H9 (cell line): ENCODE results near the gene ATN1. TPM values are rescaled to one million over a fixed set of nuclear protein-coding genes. Genes with fewer than 3 reads are reported as not detected.
"Not testable (repeated sequence)": the region's sequence is repeated elsewhere in the genome, so short reads cannot be mapped to it uniquely, and the experiment has no call there.

Experiments used
- DNase-seq: peaks from one replicate; pipeline ENCODE4 v3.0.0-alpha.2; 2017
- H2AFZ ChIP-seq: one replicate; pipeline ENCODE4 v1.6.1; 2013; ENCODE audit warnings: mild to moderate bottlenecking, low read length, control low read depth, moderate library complexity
- H2AK5ac ChIP-seq: 2 replicates; pipeline ENCODE4 v1.6.1; 2013; ENCODE audit warnings: low read length, control low read depth, mixed read lengths; ENCODE audit not compliant: insufficient read length
- H2BK120ac ChIP-seq: one replicate; pipeline ENCODE4 v1.6.1; 2013; ENCODE audit warnings: low read depth, mild to moderate bottlenecking, low read length, control low read depth, inconsistent platforms; ENCODE audit not compliant: poor library complexity, severe bottlenecking
- H2BK12ac ChIP-seq: 2 replicates; pipeline ENCODE4 v1.6.1; 2013; ENCODE audit warnings: low read length, control low read depth, mixed read lengths, low read depth; ENCODE audit not compliant: insufficient read length
- H2BK15ac ChIP-seq: 2 replicates; pipeline ENCODE4 v1.6.1; 2013; ENCODE audit warnings: low read depth, low read length, control low read depth
- H2BK20ac ChIP-seq: one replicate; pipeline ENCODE4 v1.6.1; 2013; ENCODE audit warnings: low read depth, mild to moderate bottlenecking, low read length, control low read depth, inconsistent platforms; ENCODE audit not compliant: poor library complexity, severe bottlenecking
- H2BK5ac ChIP-seq: 2 replicates; pipeline ENCODE4 v1.6.1; 2013; ENCODE audit warnings: low read length, control low read depth, mixed read lengths; ENCODE audit not compliant: insufficient read length
- H3K14ac ChIP-seq: 2 replicates; pipeline ENCODE4 v1.6.1; 2013; ENCODE audit warnings: low read length, control low read depth; ENCODE audit not compliant: insufficient read depth
- H3K18ac ChIP-seq: 2 replicates; pipeline ENCODE4 v1.6.1; 2013; ENCODE audit warnings: low read depth, mild to moderate bottlenecking, mixed read lengths, low read length, control low read depth; ENCODE audit not compliant: insufficient read length
- H3K23ac ChIP-seq: 2 replicates; pipeline ENCODE4 v1.6.1; 2013; ENCODE audit warnings: low read length, control low read depth, mixed read lengths, low read depth; ENCODE audit not compliant: insufficient read length
- H3K23me2 ChIP-seq: 2 replicates; pipeline ENCODE4 v1.6.1; 2013; ENCODE audit warnings: low read depth, mild to moderate bottlenecking, mixed read lengths, low read length, control low read depth; ENCODE audit not compliant: insufficient read length, poor library complexity, severe bottlenecking
- H3K27ac ChIP-seq: 2 replicates; pipeline ENCODE4 v1.5.1; 2013; ENCODE audit warnings: low read length, control low read depth, mixed read lengths, low read depth; ENCODE audit not compliant: insufficient read length
- H3K27me3 ChIP-seq: 2 replicates; pipeline ENCODE4 v1.6.1; 2013; ENCODE audit warnings: low read length, control low read depth, inconsistent platforms; ENCODE audit not compliant: insufficient read depth
- H3K4ac ChIP-seq: 2 replicates; pipeline ENCODE4 v1.6.1; 2013; ENCODE audit warnings: low read depth, mild to moderate bottlenecking, control low read depth, inconsistent platforms, low read length, moderate library complexity
- H3K4me1 ChIP-seq: 2 replicates; pipeline ENCODE4 v1.6.1; 2013; ENCODE audit warnings: low read length, control low read depth, inconsistent platforms; ENCODE audit not compliant: insufficient read depth
- H3K4me2 ChIP-seq: 2 replicates; pipeline ENCODE4 v1.6.1; 2013; ENCODE audit warnings: low read length, control low read depth, mixed read lengths; ENCODE audit not compliant: insufficient read length, insufficient read depth
- H3K56ac ChIP-seq: 2 replicates; pipeline ENCODE4 v1.6.1; 2013; ENCODE audit warnings: low read depth, mild to moderate bottlenecking, mixed read lengths, low read length, control low read depth; ENCODE audit not compliant: insufficient read length
- H3K79me1 ChIP-seq: 2 replicates; pipeline ENCODE4 v1.6.1; 2013; ENCODE audit warnings: low read depth, mild to moderate bottlenecking, moderate library complexity, low read length, control low read depth, inconsistent platforms; ENCODE audit not compliant: insufficient read depth, poor library complexity, severe bottlenecking
- H3K79me2 ChIP-seq: 2 replicates; pipeline ENCODE4 v1.6.1; 2013; ENCODE audit warnings: low read length, control low read depth, inconsistent platforms; ENCODE audit not compliant: insufficient read depth
- H3K9ac ChIP-seq: 2 replicates; pipeline ENCODE4 v1.6.1; 2013; ENCODE audit warnings: low read length, control low read depth, mixed read lengths; ENCODE audit not compliant: insufficient read length; ENCODE audit errors: extremely low read depth
- H3K9me3 ChIP-seq: one replicate; pipeline ENCODE4 v1.6.1; 2013; ENCODE audit warnings: low read depth, low read length, inconsistent platforms; ENCODE audit not compliant: control insufficient read depth
- H3T11ph ChIP-seq: one replicate; pipeline ENCODE4 v1.6.1; 2013; ENCODE audit warnings: mild to moderate bottlenecking, low read length, control low read depth, inconsistent platforms
- H4K20me1 ChIP-seq: one replicate; pipeline ENCODE4 v1.6.1; 2013; ENCODE audit not compliant: control insufficient read depth, insufficient read length, insufficient read depth
- H4K5ac ChIP-seq: 2 replicates; pipeline ENCODE4 v1.6.1; 2013; ENCODE audit warnings: low read depth, mild to moderate bottlenecking, mixed read lengths, low read length, control low read depth; ENCODE audit not compliant: insufficient read length
- H4K8ac ChIP-seq: replicated peaks from 2 replicates; pipeline ENCODE4 v1.6.1; 2013; ENCODE audit warnings: low read length, control low read depth, mixed read lengths, low read depth; ENCODE audit not compliant: insufficient read length
- H4K91ac ChIP-seq: 2 replicates; pipeline ENCODE4 v1.6.1; 2013; ENCODE audit warnings: low read depth, mild to moderate bottlenecking, moderate library complexity, mixed read lengths, low read length, control low read depth; ENCODE audit not compliant: insufficient read length
- H3K27ac Mint-ChIP-seq, 3 experiments: 2 replicates in 2 of 3; 3 replicates in 1 of 3; pipeline ENCODE4 v1.8.0; 2020 to 2021; ENCODE audit warnings: mixed read lengths in 3 of 3, mild to moderate bottlenecking in 1 of 3, moderate library complexity in 1 of 3
- H3K27me3 Mint-ChIP-seq: 2 replicates; pipeline ENCODE4 v1.8.0; 2021; ENCODE audit warnings: low read depth, mild to moderate bottlenecking, moderate library complexity, mixed read lengths
- H3K36me3 Mint-ChIP-seq, 3 experiments: 2 replicates in 2 of 3; 3 replicates in 1 of 3; pipeline ENCODE4 v1.8.0; 2020 to 2021; ENCODE audit warnings: low read depth in 3 of 3, mixed read lengths in 3 of 3; ENCODE audit not compliant: insufficient read depth in 1 of 3
- H3K4me1 Mint-ChIP-seq, 2 experiments: 2 replicates each; pipeline ENCODE4 v1.8.0; 2020; ENCODE audit warnings: mixed read lengths in 2 of 2
- H3K4me3 Mint-ChIP-seq, 2 experiments: 2 replicates in 1 of 2; 3 replicates in 1 of 2; pipeline ENCODE4 v1.8.0; 2020 to 2021; ENCODE audit warnings: mild to moderate bottlenecking in 2 of 2, mixed read lengths in 2 of 2, moderate library complexity in 1 of 2
- H3K9me3 Mint-ChIP-seq, 2 experiments: 2 replicates in 1 of 2; 3 replicates in 1 of 2; pipeline ENCODE4 v1.8.0; 2020; ENCODE audit warnings: mild to moderate bottlenecking in 2 of 2, mixed read lengths in 2 of 2, moderate library complexity in 1 of 2
- CTCF ChIP-seq: fragments of 200-600 bp; sonication (generic); conservative IDR thresholded peaks from 3 replicates; pipeline ENCODE4 v1.8.0; 2021; ENCODE audit warnings: antibody characterized with exemption, mild to moderate bottlenecking
- WGBS: extraction: QIAGEN DNeasy Blood & Tissue Kit; methylation state at CpG from one replicate; pipeline ENCODE4 v1.1.7; 2013; ENCODE audit warnings: missing lambda C conversion rate, low lambda C conversion rate, mixed read lengths; ENCODE audit not compliant: insufficient read length; ENCODE audit errors: extremely low coverage; 5-methylcytosine and 5-hydroxymethylcytosine counted together
- total RNA-seq: library from RNA; stranded (reverse); gene quantifications from 2 replicates; pipeline ENCODE4 v1.2.1, GENCODE V29; 2021

Gene ATN1
- total RNA-seq, 1 experiment from 2014 or later = 103 TPM

GRCh38 chr12:6888360-6888759 is 39.4 kb upstream of the ATN1 start:
- Histone ChIP-seq H3K27ac (no peak overlapping the region), H3T11ph (no peak overlapping the region), H3K4ac (no peak overlapping the region), H3K27me3 (no peaks in the 10 kb centered on the region), H4K20me1 (no peaks in the 10 kb centered on the region), H4K5ac (no peak overlapping the region), H3K79me2 (no peaks in the 10 kb centered on the region), H3K4me2 (no peak overlapping the region), H3K18ac (peak overlapping the region; percentile 60), H3K9me3 (no peaks in the 10 kb centered on the region), H2BK120ac (no peak overlapping the region), H3K56ac (no peak overlapping the region), H2BK15ac (no peak overlapping the region), H3K79me1 (no peaks in the 10 kb centered on the region), H3K23me2 (peaks cover 6% of the 10 kb centered on the region), H3K14ac (no peak overlapping the region), H4K91ac (no peak overlapping the region), H2BK5ac (no peak overlapping the region), H4K8ac (no peak overlapping the region), H2AK5ac (no peak overlapping the region), H2BK12ac (no peak overlapping the region), H2AFZ (no peak overlapping the region), H2BK20ac (no peak overlapping the region), H3K9ac (no peak overlapping the region), H3K4me1 (peaks cover 5% of the 10 kb centered on the region; the same call in 1 of the 2 replicates), H3K23ac (no peak overlapping the region)
- peaks cover 38 to 50% of the 10 kb centered on the region in 2 experiments for H3K4me1 Mint-ChIP-seq
- H3K9me3 Mint-ChIP-seq = peaks cover 0 to 3% of the 10 kb centered on the region in 2 experiments; a peak in 2 of 5 replicates
- H3K36me3 Mint-ChIP-seq = peaks cover 0 to 27% (median 27%) of the 10 kb centered on the region in 3 experiments; a peak in 5 of 7 replicates
- no peak overlapping the region for H3K4me3 Mint-ChIP-seq
- TF ChIP-seq CTCF = no peak
- no peaks in the 10 kb centered on the region for H3K27me3 Mint-ChIP-seq
- DNase-seq = no peak
- peak overlapping the region; percentile 47 to 91 (median 48); a peak in 5 of 7 replicates for H3K27ac Mint-ChIP-seq
- WGBS = no CpG with 5 or more reads among the region's 2 CpGs

GRCh38 chr12:6888794-6889193 is 39.0 kb upstream of the ATN1 start:
- H2BK15ac ChIP-seq, H4K91ac ChIP-seq, H2BK12ac ChIP-seq, H3K23me2 ChIP-seq, H2BK20ac ChIP-seq, H3K27me3 ChIP-seq, H3K9ac ChIP-seq, H3K79me1 ChIP-seq, H4K20me1 ChIP-seq, H3K27ac ChIP-seq, H3K14ac ChIP-seq, H3K4ac ChIP-seq, DNase-seq, H4K8ac ChIP-seq, H3K56ac ChIP-seq, H2AFZ ChIP-seq, H3K27me3 Mint-ChIP-seq, H3K9me3 Mint-ChIP-seq, H3K9me3 ChIP-seq, H3K18ac ChIP-seq, H3K79me2 ChIP-seq, H2BK5ac ChIP-seq, H2BK120ac ChIP-seq, H2AK5ac ChIP-seq, H3K4me1 ChIP-seq, H3K4me2 ChIP-seq, H3K23ac ChIP-seq, H3T11ph ChIP-seq, H3K4me3 Mint-ChIP-seq, H4K5ac ChIP-seq: not testable (repeated sequence)
- Mint-ChIP-seq H3K4me1 (peaks cover 38 to 50% of the 10 kb centered on the region in 2 experiments), H3K27ac (peak overlapping the region in 1 of 3 experiments; percentile 47; a peak in 2 of 7 replicates), H3K36me3 (peaks cover 0 to 26% (median 23%) of the 10 kb centered on the region in 3 experiments; a peak in 5 of 7 replicates)
- no CpG with 5 or more reads among the region's 7 CpGs for WGBS
